ACHN (cell line): ENCODE results near the gene CHCHD4.
A peak's percentile ranks its signal among the peaks of the same experiment; 100 is the strongest.

Experiments
- DNase-seq: peaks from one replicate; pipeline ENCODE4 v3.0.0-alpha.2; 2015
- in situ Hi-C: cut with HindIII; loops from 2 replicates; pipeline ENCODE4 v1.10.0; 2017; ENCODE audit warnings: low sequenced_read_pairs, low pct_ligation_motif_present, low pct_unique_long_range_greater_than_20kb

CHCHD4 gene

DNA sequence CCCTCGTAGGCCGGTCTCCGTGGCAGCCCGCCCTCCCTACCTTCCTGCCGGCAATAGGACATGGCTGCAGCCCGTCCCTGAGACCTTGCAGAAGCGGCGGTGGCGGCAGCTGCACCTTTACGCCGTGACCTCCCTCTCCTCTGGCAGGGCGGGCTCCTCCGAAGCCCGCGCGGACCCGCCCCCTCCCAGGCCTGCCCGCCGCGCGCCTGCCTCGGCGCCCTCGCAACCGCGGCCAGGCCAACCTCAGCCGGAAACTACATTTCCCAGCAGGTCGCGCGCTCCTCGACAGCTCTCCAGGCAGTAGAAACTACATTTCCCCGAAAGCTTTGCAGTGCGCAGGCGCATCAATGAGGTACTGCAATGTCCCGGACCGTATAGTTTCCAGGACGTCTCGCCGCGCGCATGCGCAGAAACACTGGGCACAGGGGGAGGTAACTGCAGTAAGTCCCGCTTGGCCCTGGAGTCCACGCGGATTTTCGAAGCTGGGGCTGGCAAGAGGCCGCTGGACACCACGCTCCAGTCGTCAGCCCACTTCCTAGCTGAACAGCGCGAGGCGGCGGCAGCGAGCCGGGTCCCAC is at the start of gene CHCHD4, which contains the start of gene TMEM43:
CHCHD4 (minus strand) TSS at position 256 of the 578 bp plus-strand sequence; CDS start at position 62, 194 bp downstream.
TMEM43 (plus strand) TSS at position 438 of the 578 bp plus-strand sequence. CDS start 142 bp downstream, outside the sequence.
- peak; percentile 98 for DNase-seq
- in situ Hi-C loops, result no loop called here

DNA sequence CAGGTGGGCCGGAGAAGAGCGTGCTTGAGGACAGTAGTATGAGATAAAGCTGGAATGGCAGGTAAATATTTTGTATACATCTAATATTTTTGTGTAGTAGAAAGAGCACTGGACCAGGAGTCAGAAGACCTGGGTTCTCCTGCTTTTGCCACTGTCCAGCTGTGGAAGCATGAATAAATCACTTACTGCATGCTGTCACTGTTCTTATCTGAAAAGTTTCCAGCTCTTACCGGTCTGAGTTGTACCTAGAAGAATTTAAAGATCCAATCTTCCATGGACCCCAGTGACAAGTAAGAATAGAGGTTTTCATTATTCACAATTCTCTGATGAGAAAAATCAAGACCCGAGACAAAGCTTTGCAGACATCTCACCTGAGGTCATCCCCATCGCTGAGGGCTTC is 47.8 kb upstream of the CHCHD4 start:
- in situ Hi-C loops, result no loop called here
- no peak for DNase-seq

DNA sequence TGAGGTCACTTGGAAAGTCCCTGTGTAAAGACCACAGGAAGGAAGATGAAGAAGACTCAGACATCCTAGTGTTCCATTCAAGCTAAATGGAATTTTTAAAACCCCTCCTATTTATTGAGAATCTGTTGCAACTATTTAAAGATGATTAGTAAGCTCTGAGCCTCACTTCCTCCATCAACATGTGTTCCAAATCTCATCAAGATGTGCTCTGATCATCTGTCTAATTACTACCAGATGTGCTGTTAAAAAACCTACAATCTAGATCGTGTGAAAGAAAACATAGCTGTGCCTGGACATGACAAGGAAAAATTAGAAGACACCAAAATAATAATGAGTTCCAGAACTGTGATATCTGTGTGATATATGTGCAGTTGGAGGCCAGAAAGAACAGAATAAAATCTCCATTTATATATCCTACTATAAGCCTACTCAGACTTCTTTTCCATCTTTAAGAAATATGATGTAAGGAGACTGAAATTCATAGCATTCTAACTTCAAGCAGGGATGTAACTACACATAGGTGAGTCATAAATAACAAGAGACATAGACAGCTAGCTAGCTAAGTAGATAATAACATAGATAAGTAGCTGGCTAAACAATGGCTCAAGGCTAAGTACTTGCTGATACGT is 46.0 kb upstream of the CHCHD4 start:
- no peak for DNase-seq
- in situ Hi-C loops, result no loop called here

DNA sequence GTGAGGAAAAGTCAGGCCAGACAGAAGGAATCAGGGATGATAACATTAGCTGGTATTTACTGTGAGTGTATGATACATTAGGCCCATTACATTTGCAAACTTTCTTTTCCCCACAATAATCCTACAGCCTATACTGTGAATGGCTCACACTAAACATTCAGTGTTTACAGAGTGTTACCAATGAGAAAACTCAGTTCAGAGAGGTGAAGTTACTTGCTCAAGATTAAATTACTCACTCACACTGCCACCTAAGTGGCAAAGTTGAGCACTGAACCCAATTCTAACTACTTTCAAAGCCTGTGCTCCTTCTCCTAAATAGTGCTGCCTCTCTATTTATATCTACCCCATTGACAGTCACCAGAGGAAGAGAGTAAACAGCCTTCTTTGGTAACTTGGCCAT is 45.2 kb upstream of the CHCHD4 start:
- in situ Hi-C loops, result no loop called here
- DNase-seq, result no peak

DNA sequence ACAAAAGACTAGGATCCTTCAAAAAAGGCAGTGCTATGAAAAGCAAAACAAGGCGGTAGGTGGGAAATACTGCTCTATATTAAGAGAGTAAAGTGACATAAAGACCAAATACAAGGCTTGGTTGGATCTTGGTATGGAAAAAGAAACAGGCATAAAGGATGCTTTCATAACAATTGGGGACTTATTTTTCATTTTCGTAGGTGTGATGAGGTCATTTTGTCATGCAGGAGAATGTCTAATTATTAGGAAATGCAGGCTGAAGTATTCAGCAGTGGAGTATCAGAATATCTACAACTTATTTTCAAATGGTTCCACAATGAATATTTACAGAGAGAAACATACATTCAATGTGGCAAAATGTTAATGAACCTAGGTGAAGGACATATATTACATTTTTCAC is 44.8 kb upstream of the CHCHD4 start:
- no peak for DNase-seq
- in situ Hi-C loops, result no loop called here

DNA sequence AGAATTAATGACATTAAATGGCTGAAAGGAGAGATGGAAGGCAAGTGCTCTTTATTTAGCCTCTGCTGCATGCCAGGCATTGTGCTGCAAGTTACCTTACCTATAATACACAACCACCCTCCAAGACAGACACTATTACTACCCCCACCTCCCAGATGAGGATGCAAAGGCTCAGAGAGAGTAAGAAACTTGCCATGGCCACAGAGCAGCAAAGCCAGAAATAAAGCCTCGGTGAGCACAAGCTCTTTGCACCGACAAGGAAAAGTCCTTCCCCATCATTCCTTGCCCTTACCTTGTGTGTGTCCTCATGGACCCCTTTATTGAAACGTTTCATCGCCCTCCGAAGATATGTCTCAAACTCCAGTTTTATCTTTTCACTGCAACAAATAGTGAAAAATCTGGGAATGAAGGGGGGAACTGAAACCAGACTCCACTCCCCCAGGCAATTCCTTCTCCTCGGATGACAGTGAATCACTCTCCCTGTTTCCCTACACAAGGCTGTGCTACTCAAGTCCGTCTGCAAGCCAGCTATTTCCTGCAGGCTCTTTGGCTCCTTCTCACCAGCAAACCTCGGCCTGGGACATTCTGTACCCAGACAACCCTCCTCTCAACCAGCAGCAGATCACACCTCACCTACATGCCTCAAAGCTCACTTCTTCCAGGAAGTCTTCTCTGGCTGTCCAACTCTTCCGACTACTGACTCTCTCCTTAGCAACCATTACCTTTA is 42.4 kb upstream of the CHCHD4 start:
- in situ Hi-C loops, result no loop called here
- no peak for DNase-seq

DNA sequence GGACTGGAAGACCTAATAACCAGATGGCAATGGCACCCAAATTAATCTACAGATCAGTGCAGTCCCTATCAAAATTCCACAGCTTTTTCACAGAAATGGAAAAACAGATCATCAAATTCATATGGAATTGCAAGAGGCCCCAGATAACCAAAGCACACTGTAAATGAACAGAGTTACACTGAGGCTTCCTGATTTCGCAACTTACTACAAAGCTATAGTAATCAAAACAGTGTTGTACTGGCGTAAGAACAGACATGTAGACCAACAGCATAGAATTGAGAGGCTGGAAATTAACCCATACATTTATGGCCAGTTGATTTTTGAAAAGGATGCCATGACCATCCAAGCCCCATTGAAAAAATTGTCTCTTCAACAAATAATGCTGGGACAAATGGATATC is 37.5 kb upstream of the CHCHD4 start:
- in situ Hi-C loops, result no loop called here
- no peak for DNase-seq

DNA sequence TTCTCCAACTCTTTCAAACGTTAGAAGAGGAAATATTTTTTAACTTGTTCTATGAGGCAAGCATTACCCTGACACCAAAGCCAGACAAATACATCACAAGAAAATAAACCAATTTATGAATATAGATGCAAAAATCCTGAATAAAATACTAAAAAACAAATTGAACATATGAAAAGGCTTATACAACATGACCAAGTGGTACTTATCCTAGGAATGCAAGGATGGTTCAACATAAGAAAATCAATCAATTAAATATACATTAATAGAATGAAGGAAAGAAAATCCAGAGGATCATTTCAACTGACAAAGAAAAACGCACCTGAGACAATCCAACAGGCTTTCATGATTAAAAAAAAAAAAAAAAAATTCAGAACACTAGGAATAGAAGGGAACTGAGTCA is 36.6 kb upstream of the CHCHD4 start:
- in situ Hi-C loops, result no loop called here
- no peak for DNase-seq

DNA sequence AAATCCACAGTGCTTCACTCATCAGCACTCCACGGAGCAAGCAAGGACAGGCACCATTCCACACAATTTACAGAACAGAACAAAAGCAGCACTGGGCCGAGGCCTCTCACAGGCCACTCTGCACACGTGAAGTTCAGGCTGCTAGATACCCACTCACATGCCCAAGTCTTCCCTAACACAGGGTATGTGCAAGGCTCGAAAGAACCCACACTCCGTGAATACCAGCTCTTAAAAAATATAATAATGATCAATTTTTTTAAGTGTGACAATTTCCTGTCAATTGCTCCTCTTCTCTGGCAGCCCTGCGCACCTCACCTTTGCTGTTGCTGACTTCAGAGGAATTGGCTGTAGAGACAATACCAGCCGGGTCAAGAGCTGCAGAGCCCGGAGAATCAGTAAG is 34.8 kb upstream of the CHCHD4 start:
- DNase-seq, result no peak
- in situ Hi-C loops, result no loop called here

DNA sequence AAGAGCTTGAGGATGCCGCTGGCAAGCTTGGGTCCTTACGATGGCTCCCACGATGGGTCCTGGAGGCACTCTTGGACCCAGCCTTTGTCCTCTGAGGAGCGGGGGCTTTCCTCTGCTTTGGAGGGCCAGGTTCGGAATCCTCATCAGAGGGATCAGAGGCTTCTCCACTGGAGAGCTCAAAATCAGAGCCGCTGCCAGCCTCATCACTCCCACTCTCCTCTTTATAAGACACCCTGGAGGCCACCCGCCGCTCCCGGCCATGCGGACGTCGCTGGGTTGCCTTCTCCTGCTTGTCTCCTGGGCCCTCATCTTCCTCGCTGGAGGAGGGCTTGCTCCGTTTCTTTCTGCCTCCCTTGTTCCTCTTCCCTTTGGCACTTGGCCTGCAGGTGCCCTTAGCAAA is 33.7 kb upstream of the CHCHD4 start:
- no peak for DNase-seq
- in situ Hi-C loops, result no loop called here

DNA sequence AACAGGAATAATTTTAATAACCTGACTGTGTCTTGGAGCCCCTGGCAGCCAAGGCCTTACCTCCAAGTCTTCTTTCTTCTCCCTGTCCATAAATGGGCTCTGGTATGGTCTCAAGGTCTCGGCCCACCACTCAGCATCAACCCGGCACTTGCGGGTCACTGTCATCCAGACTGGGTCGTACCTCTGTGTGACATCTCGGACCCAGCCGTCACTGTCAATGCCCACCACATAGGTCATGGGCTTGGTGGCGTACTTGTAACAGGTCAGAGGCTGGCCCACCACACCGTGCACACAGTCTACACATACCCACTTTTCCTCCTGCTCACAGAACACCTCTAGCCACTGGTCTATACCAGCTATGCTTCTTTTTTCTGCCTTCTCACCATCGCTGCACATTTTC is 33.3 kb upstream of the CHCHD4 start:
- in situ Hi-C loops, result no loop called here
- no peak for DNase-seq

DNA sequence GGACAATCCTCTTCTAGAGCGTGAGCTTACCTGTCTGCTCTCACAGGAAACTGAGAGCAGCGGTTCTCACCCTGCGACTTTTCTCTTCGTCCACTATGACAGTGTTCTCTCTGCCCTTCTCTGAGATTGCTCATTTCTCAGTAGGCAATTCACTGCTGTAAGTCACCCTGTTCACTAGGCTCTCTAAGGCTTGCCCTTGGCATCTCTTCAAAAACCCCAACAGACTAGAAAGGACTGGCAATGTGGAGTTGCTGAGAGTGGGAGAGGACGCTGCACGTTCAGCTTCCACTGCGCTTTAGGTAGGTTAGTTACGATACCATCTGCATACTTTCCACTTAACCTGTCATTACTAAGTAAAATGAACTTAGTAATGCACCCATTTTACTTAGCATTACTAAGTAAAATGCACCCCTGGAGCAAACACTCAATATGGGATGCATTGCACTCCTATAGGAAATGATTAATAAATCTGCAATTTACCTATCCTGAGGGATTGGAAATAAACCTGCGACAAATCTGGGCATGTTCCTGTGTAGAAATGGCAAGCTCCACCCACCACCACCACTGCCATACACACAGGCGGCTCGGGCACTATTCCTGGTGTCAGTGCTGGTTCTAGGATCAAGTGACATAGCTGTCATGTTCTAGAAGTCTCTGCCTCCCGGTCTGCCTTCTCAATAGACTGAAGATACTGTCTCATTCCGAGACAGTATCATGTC is 32.3 kb upstream of the CHCHD4 start:
- in situ Hi-C loops, result no loop called here
- no peak for DNase-seq

DNA sequence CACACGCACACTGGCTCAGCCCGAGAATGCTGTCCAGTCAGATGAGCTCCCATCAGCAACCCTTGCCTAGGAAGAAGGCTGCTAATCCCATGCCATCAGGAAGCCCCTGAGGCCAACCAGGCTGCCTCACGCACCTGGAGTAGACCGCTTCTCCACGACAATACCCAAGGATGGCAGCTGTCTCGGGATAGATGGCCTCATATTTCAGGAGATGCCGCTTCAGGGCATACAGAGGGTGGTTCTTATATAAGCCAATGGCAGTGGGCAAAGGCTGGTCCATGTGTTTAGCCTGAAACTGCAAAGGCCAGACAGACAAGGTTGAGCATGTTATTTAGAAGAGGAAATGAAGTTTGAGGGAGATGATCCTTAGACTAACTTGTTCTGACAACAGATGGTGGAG is 31.5 kb upstream of the CHCHD4 start:
- no peak for DNase-seq
- in situ Hi-C loops, result no loop called here

DNA sequence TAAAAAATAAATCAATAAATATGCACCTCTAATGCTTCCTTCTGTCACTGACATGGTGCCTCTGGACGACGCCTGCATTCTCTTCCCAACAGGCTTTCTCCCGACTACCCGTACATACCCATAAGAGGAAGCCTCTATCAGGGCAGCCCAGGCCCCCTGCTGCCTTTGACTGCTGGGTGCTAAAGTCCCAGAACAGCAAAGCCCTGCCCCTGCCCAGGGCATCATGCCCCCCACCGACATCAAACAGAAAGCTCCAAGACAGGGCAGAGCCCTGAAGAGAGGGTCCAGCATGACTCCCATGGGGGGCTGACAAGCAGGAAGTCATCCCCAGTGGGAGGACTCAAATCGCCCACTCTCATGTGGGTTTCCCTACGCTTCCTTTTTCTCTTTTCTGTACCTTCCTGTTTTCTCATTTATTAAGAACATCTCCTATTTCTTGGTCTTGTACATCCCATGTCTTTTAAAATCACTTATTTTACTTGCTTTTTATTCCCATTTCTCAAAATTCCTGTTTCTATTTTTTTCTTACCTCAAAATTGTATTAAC is 30.3 kb upstream of the CHCHD4 start:
- no peak for DNase-seq
- in situ Hi-C loops, result no loop called here

DNA sequence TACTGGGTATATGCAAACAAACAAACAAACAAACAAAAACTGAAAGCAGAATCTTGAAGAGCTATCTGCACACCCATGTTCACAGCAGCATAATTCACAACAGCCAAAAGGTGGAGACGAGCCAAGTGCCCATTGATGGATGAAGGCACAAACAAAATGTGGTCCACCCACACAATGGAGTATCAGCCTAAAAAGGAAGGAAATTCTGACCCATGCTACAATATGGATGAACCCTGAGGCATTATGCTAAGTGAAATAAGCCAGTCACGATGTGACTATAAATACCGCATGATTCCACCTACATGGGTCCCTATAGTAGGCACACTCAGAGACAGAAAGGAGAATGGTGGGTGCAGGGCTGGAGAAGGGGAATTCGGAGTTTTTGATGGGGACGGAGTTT is 29.6 kb upstream of the CHCHD4 start:
- no peak for DNase-seq
- in situ Hi-C loops, result no loop called here

DNA sequence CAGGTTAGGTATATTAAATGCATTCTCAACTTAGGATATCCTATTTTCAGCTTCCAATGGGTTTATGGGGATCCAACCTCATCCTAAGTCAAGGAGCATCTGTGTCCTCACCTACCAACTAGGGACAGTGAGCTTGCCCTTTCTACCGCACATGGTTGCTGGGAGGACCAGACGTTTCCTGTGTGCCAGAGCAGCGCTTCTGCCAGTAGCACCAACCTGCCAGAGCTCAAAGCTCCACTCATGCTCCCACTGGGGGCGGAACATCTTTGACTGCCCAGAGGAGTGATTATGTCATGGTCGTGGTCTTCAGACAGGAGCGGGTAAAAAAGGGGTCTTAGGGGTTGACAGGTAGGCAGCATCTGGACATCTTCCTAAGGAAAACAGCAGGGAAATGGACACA is 29.0 kb upstream of the CHCHD4 start:
- no peak for DNase-seq
- in situ Hi-C loops, result no loop called here

DNA sequence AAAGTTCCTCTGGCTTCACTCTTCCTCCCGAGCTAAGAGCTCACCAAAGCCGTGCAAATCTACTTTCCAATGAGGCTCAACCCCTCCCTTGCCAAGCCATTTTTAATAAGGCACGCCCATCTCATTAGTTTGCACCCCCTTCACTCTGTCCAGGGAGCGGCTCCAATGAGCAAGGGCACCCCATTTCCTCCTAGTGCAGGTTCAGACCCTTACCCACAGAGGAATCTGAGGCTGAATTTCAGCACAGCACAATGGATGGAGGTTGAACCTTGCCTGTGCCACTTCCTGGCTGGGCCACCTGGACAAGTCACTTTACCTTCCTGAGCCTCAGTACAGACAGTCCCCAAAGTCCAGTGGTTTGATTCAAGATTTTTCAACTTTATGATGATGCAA is 28.3 kb upstream of the CHCHD4 start:
- in situ Hi-C loops, result no loop called here

DNA sequence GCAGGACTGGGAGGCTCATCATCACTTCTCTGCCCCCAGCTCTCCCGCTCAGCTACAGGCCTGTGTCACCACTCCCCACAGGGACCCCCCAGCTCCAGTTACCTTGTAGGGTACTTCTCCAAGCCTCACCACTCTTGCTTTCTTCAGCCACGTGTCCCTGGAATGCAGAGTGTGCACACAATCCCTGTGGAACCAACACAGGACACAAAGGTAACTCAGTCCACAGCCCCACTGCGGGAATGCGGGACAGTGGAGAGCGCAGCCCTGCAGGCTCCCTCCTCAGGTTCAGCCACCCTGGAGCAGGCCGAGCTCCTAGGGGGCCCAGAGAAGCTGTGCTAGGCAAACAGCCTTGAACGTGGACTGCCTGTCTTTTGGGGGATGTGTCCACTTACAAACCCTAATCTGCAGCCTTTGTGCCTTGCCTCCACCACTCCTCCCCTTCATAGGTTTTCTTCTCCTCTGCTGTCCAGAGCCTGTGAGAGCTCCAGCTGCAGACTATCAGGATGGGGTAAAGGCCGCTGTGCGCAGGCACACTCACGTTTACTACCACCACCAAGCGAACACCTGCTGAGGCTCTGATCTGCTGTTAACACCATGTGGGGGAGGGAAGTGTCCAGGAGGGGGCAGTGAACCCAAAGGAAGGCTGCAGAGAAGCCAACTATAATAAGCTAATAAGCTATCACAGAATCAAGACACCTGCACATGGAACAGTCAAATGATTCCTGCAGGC is 27.7 kb upstream of the CHCHD4 start:
- no peak for DNase-seq
- in situ Hi-C loops, result no loop called here

More for the DNA sequence above, 28.3 kb upstream of the CHCHD4 start:
- no peak for DNase-seq
